Loucy (cell line): ENCODE data around the gene HIGD2A.

ENCODE experiments used
- H2AFZ ChIP-seq: fragments of 200-600 bp; sonication (generic); 2 replicates; pipeline ENCODE4 v1.6.0; 2016; ENCODE audit warnings: antibody characterized with exemption, mild to moderate bottlenecking, low read length, moderate library complexity
- H3F3A ChIP-seq: fragments of 200-600 bp; 2 replicates; pipeline ENCODE4 v1.6.0; 2016; ENCODE audit warnings: antibody characterized with exemption, low read depth, mild to moderate bottlenecking
- H3K27me3 ChIP-seq: fragments of 200-600 bp; sonication (generic); 2 replicates; pipeline ENCODE4 v1.6.1; 2014; ENCODE audit warnings: low read length, mild to moderate bottlenecking; ENCODE audit not compliant: insufficient read depth, poor library complexity, severe bottlenecking
- H3K36me3 ChIP-seq: fragments of 200-600 bp; sonication (generic); 2 replicates; pipeline ENCODE4 v1.6.1; 2016; ENCODE audit warnings: low read length; ENCODE audit not compliant: insufficient read depth
- H3K4me1 ChIP-seq: fragments of 200-600 bp; sonication (generic); 2 replicates; pipeline ENCODE4 v1.5.1; 2014; ENCODE audit warnings: low read length, mild to moderate bottlenecking; ENCODE audit not compliant: insufficient read depth, poor library complexity, severe bottlenecking
- H3K4me2 ChIP-seq: fragments of 200-600 bp; sonication (generic); 2 replicates; pipeline ENCODE4 v1.6.0; 2014; ENCODE audit warnings: antibody characterized with exemption, low read length, low read depth, mild to moderate bottlenecking; ENCODE audit not compliant: poor library complexity, severe bottlenecking
- H3K4me3 ChIP-seq: fragments of 200-600 bp; sonication (generic); 2 replicates; pipeline ENCODE4 v1.5.1; 2014; ENCODE audit warnings: low read length, mild to moderate bottlenecking, mixed read lengths; ENCODE audit not compliant: poor library complexity, severe bottlenecking
- H3K79me2 ChIP-seq: fragments of 200-600 bp; sonication (generic); 2 replicates; pipeline ENCODE4 v1.6.1; 2014; ENCODE audit warnings: low read length; ENCODE audit not compliant: insufficient read depth
- H3K9ac ChIP-seq: fragments of 200-600 bp; sonication (generic); 2 replicates; pipeline ENCODE4 v1.6.0; 2014; ENCODE audit warnings: mild to moderate bottlenecking, low read depth, low read length, moderate library complexity; ENCODE audit not compliant: poor library complexity, severe bottlenecking
- H3K9me2 ChIP-seq: fragments of 200-600 bp; sonication (generic); replicated peaks from 2 replicates; pipeline ENCODE4 v1.6.1; 2016; ENCODE audit warnings: low read depth, low read length, mixed read lengths
- H3K9me3 ChIP-seq: fragments of 200-600 bp; sonication (generic); 2 replicates; pipeline ENCODE4 v1.6.1; 2014; ENCODE audit warnings: mild to moderate bottlenecking, antibody characterized with exemption, low read length, low read depth; ENCODE audit not compliant: insufficient read depth
- H4K20me1 ChIP-seq: fragments of 200-600 bp; sonication (generic); 2 replicates; pipeline ENCODE4 v1.6.0; 2014; ENCODE audit warnings: antibody characterized with exemption, low read length, mild to moderate bottlenecking; ENCODE audit not compliant: insufficient read depth, poor library complexity, severe bottlenecking
- CTCF ChIP-seq: fragments of 200-600 bp; sonication (generic); conservative IDR thresholded peaks from 2 replicates; pipeline ENCODE4 v1.5.1; 2014; ENCODE audit warnings: mild to moderate bottlenecking, antibody characterized with exemption, low read length
- EZH2phosphoT487 ChIP-seq: fragments of 200-600 bp; IDR thresholded peaks from 2 replicates; pipeline ENCODE4 v1.6.1; 2018; ENCODE audit warnings: antibody characterized with exemption, mild to moderate bottlenecking, moderate library complexity, borderline replicate concordance

Gene HIGD2A

GRCh38 chr5:176425791-176426190 lies 37.2 kb downstream of the HIGD2A start:
- H3K27me3 ChIP-seq: no peaks in the 10 kb centered on the region
- H3K36me3 ChIP-seq: no peaks in the 10 kb centered on the region
- H3K4me3 ChIP-seq: no peak overlapping the region
- H3K4me1 ChIP-seq: peaks cover 7% of the 10 kb centered on the region
- no peak overlapping the region for H2AFZ ChIP-seq
- no peak overlapping the region for H3K9ac ChIP-seq
- no peaks in the 10 kb centered on the region for H3K9me2 ChIP-seq
- TF ChIP-seq EZH2phosphoT487 (no peak), CTCF (no peak)
- H3K9me3 ChIP-seq: no peaks in the 10 kb centered on the region
- no peaks in the 10 kb centered on the region for H3K79me2 ChIP-seq
- no peaks in the 10 kb centered on the region for H3F3A ChIP-seq
- H4K20me1 ChIP-seq: no peaks in the 10 kb centered on the region
- H3K4me2 ChIP-seq: no peak overlapping the region

GRCh38 chr5:176426876-176427275 lies 38.3 kb downstream of the HIGD2A start:
- Histone ChIP-seq H3F3A (no peaks in the 10 kb centered on the region), H3K4me2 (no peak overlapping the region), H3K27me3 (no peaks in the 10 kb centered on the region), H3K4me3 (no peak overlapping the region), H3K9ac (no peak overlapping the region), H2AFZ (no peak overlapping the region), H3K9me2 (no peaks in the 10 kb centered on the region), H3K9me3 (no peaks in the 10 kb centered on the region), H3K36me3 (no peaks in the 10 kb centered on the region), H3K4me1 (peaks cover 7% of the 10 kb centered on the region), H3K79me2 (no peaks in the 10 kb centered on the region), H4K20me1 (no peaks in the 10 kb centered on the region)
- TF ChIP-seq EZH2phosphoT487 (no peak), CTCF (no peak)

- Histone ChIP-seq H3F3A (no peaks in the 10 kb centered on the region), H3K9me3 (no peaks in the 10 kb centered on the region), H4K20me1 (no peaks in the 10 kb centered on the region), H3K4me2 (no peak overlapping the region), H2AFZ (no peak overlapping the region), H3K4me3 (no peak overlapping the region), H3K9me2 (no peaks in the 10 kb centered on the region), H3K9ac (no peak overlapping the region), H3K79me2 (no peaks in the 10 kb centered on the region), H3K4me1 (peaks cover 7% of the 10 kb centered on the region), H3K36me3 (no peaks in the 10 kb centered on the region), H3K27me3 (no peaks in the 10 kb centered on the region)
- TF ChIP-seq EZH2phosphoT487: no peak
- TF ChIP-seq CTCF: no peak
Observed at GRCh38 chr5:176427971-176428370, 39.4 kb downstream of the HIGD2A start.
